HEK293T (cell line): Measurements from ENCODE around the gene COL5A1.

Experiments
- CTCF ChIA-PET: fragments of 350-600 bp; formaldehyde crosslinking; extraction: SDS; loops from one replicate; lab custom pipeline; 2021; ENCODE audit warnings: antibody characterized with exemption, inconsistent platforms; lab: Yijun Ruan, JAX
- POLR2A ChIA-PET: fragments of 350-600 bp; formaldehyde crosslinking; extraction: SDS; loops from one replicate; lab custom pipeline; 2020; ENCODE audit warnings: antibody characterized with exemption, inconsistent platforms; lab: Yijun Ruan, JAX
- DNase-seq: peaks from one replicate; pipeline ENCODE4 v3.0.0; 2012; ENCODE audit warnings: mixed read lengths; ENCODE audit errors: extremely low spot score
- ARNT ChIP-seq: fragments of 450-650 bp; IDR thresholded peaks from 2 replicates; pipeline ENCODE4 v1.6.1; 2017; ENCODE audit warnings: mild to moderate bottlenecking
- BHLHE40 ChIP-seq: fragments of 450-650 bp; IDR thresholded peaks from 2 replicates; pipeline ENCODE4 v1.6.1; 2016; ENCODE audit warnings: mild to moderate bottlenecking, moderate library complexity, borderline replicate concordance
- CTBP1 ChIP-seq: fragments of 450-650 bp; IDR thresholded peaks from 2 replicates; pipeline ENCODE4 v1.6.1; 2016; ENCODE audit warnings: borderline replicate concordance
- ELF4 ChIP-seq: fragments of 450-650 bp; IDR thresholded peaks from 2 replicates; pipeline ENCODE4 v1.6.1; 2017; ENCODE audit warnings: antibody characterized with exemption
- FOXA1 ChIP-seq: fragments of 450-650 bp; IDR thresholded peaks from 2 replicates; pipeline ENCODE4 v1.6.1; 2016; ENCODE audit warnings: mild to moderate bottlenecking
- FOXK2 ChIP-seq: fragments of 450-650 bp; IDR thresholded peaks from 2 replicates; pipeline ENCODE4 v1.6.1; 2016; ENCODE audit warnings: mild to moderate bottlenecking
- FOXM1 ChIP-seq: fragments of 450-650 bp; IDR thresholded peaks from 2 replicates; pipeline ENCODE4 v1.6.1; 2017; ENCODE audit warnings: mild to moderate bottlenecking, borderline replicate concordance
- HDGF ChIP-seq: fragments of 450-650 bp; IDR thresholded peaks from 2 replicates; pipeline ENCODE4 v1.6.1; 2017; ENCODE audit warnings: antibody characterized with exemption, borderline replicate concordance
- L3MBTL2 ChIP-seq: fragments of 450-650 bp; conservative IDR thresholded peaks from 2 replicates; pipeline ENCODE4 v1.6.1; 2016; ENCODE audit warnings: mild to moderate bottlenecking
- LEF1 ChIP-seq: fragments of 450-650 bp; IDR thresholded peaks from 2 replicates; pipeline ENCODE4 v1.6.1; 2017; ENCODE audit warnings: mild to moderate bottlenecking, borderline replicate concordance
- NFRKB ChIP-seq: fragments of 450-650 bp; IDR thresholded peaks from 2 replicates; pipeline ENCODE4 v1.6.1; 2016; ENCODE audit warnings: mild to moderate bottlenecking, moderate library complexity
- PKNOX1 ChIP-seq: fragments of 450-650 bp; IDR thresholded peaks from 2 replicates; pipeline ENCODE4 v1.6.1; 2016
- SP1 ChIP-seq: fragments of 450-650 bp; IDR thresholded peaks from 2 replicates; pipeline ENCODE4 v1.6.1; 2017
- SUZ12 ChIP-seq: fragments of 450-650 bp; IDR thresholded peaks from 2 replicates; pipeline ENCODE4 v1.6.1; 2016; ENCODE audit warnings: mild to moderate bottlenecking
- TARDBP ChIP-seq: fragments of 450-650 bp; IDR thresholded peaks from 2 replicates; pipeline ENCODE4 v1.6.1; 2016
- ZNF384 ChIP-seq: fragments of 450-650 bp; IDR thresholded peaks from 2 replicates; pipeline ENCODE4 v1.6.1; 2016

Gene COL5A1

GRCh38 chr9:134864821-134865190 is 223.2 kb downstream of the COL5A1 start:
- ChIA-PET POLR2A (no interaction called here), CTCF (no interaction called here)
- DNase-seq: no peak
- no peak for TF ChIP-seq TARDBP
- no peak for TF ChIP-seq HDGF
- no peak for TF ChIP-seq SP1
- TF ChIP-seq PKNOX1: no peak
- no peak for TF ChIP-seq ZNF384
- no peak for TF ChIP-seq BHLHE40
- no peak for TF ChIP-seq FOXK2
- no peak for TF ChIP-seq ARNT
- no peak for TF ChIP-seq CTBP1
- TF ChIP-seq ELF4: no peak
- TF ChIP-seq SUZ12: no peak
- no peak for TF ChIP-seq FOXM1

GRCh38 chr9:134867917-134868750 is 226.5 kb downstream of the COL5A1 start:
- TF ChIP-seq BHLHE40 (no peak), HDGF (no peak), LEF1 (no peak), ELF4 (no peak), FOXK2 (no peak), ARNT (no peak), FOXA1 (no peak), CTBP1 (no peak), PKNOX1 (no peak), L3MBTL2 (no peak), SUZ12 (no peak), FOXM1 (no peak), ZNF384 (no peak), SP1 (no peak), NFRKB (no peak), TARDBP (no peak)
- CTCF ChIA-PET: no interaction called here
- POLR2A ChIA-PET: no interaction called here
- no peak for DNase-seq

GRCh38 chr9:134868751-134869553 is 227.3 kb downstream of the COL5A1 start:
- no peak for TF ChIP-seq NFRKB
- no peak for TF ChIP-seq CTBP1
- TF ChIP-seq SUZ12: no peak
- TF ChIP-seq FOXA1: no peak
- no peak for TF ChIP-seq ARNT
- no peak for TF ChIP-seq HDGF
- no peak for TF ChIP-seq LEF1
- no peak for TF ChIP-seq ZNF384
- no peak for TF ChIP-seq FOXM1
- no peak for TF ChIP-seq BHLHE40
- TF ChIP-seq L3MBTL2: no peak
- TF ChIP-seq PKNOX1: no peak
- TF ChIP-seq ELF4: no peak
- TF ChIP-seq SP1: no peak
- POLR2A ChIA-PET: no interaction called here
- CTCF ChIA-PET: no interaction called here
- no peak for DNase-seq

GRCh38 chr9:134869554-134870300 is 228.1 kb downstream of the COL5A1 start:
- ChIA-PET CTCF (no interaction called here), POLR2A (no interaction called here)
- no peak for DNase-seq
- TF ChIP-seq CTBP1 (no peak), PKNOX1 (no peak), ZNF384 (no peak), NFRKB (no peak), LEF1 (no peak), SP1 (no peak), ARNT (no peak), HDGF (no peak), ELF4 (no peak), BHLHE40 (no peak), FOXK2 (no peak), SUZ12 (no peak), L3MBTL2 (no peak), FOXM1 (no peak), FOXA1 (no peak), TARDBP (no peak)
